ENCODE data around the gene NEUROD4.

NEUROD4 gene

GRCh38 chr12:55061024-55061423 lies 41.2 kb downstream of the NEUROD4 start:
- DNase-seq, result no peak

- DNase-seq, result no peak
These were observed 43.5 kb downstream of the NEUROD4 start for GRCh38 chr12:55063291-55063690.

DNA sequence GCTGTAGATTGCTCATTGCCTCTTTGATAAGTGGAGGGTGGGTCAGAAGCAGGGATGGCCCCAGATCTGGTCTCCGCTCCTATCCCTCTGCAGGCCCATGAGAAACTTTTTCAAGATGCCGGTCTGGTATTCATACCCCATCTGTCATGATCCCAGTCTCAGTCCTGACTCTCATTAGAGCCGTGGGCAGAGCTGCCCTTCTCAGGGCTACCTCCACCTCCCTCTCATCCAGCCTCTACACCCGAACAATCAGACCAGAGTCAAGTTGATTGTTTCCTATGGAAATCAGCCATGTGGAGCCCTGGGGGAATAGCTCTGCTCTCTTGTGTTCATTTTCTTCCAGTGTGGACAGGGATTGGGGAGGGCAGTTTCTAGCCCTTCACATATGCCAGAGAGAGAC lies 45.8 kb downstream of the NEUROD4 start:
- no peak for DNase-seq

GRCh38 chr12:55067701-55068100 lies 47.9 kb downstream of the NEUROD4 start:
- DNase-seq, result no peak

DNA sequence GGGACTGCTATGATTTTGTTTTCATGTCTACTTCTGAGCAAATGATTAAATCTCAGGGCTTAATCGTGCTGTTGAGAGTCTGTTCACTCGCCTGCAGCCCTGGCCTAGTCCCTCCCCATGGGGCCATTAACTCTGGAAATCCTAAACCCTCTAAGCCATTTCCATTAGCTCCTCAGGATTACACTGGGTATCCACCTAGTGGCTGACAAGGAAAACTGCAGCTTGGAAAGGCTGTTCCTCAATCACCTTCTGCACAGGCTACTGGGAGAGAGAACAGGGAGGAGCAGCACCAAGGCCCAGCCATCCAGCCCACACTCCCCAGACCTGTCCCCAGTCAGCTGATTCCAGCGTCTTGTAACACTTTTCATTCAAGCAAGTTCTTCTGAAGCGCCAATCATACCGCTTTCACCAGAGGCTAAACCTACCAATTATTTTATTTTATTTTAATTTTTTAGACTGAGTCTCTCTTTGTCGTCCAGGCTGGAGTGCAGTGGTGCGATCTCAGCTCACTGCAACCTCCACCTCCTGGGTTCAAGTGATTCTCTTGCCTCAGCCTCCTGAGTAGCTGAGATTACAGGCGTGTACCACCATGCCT lies 48.7 kb downstream of the NEUROD4 start:
- peak; percentile 28 for DNase-seq

- peak; percentile 81 for DNase-seq
These were observed 52.3 kb downstream of the NEUROD4 start for GRCh38 chr12:55072083-55072482.

DNA sequence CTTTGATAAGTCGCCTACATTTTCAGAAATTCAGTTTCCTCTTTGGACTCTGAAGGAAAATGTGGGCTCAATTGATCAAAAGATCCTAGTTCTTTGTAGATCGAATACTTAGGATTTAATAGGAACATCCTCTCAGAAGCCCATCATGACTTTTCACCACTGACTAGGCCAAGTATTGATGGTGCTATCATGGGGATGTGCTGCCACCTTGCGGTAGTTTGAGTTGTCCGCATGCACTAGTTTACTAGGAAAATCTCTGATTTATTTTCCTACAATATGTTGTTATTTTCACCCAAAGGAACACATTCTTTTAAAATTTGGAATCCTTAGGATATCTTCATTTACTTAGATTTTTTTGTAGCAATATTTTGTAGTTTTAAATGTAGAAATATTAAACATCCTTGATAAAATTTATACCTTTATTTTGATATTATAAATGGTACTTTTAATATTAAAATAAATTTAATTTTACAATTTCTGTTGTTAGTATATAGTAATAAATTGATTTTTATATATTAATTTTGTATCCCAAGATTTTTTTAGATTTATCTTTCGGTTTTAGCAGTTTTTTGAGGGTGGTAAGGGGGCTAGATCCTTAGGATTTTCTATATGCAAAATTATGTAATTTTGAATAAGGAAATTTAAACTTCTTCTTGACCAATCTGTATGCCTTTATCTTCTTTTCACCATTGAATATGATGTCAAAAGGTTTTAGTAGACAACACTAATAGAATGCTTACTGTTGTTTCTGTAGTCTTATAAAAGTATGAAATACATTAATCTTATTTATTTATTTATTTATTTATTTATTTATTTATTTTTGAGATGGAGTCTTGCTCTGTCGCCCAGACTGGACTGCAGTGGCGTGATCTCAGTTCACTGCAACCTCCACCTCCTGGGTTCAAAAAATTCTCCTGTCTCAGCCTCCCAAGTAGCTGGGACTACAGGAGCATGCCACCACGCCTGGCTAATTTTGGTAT lies 53.6 kb downstream of the NEUROD4 start:
- DNase-seq, result peak; percentile 77

DNA sequence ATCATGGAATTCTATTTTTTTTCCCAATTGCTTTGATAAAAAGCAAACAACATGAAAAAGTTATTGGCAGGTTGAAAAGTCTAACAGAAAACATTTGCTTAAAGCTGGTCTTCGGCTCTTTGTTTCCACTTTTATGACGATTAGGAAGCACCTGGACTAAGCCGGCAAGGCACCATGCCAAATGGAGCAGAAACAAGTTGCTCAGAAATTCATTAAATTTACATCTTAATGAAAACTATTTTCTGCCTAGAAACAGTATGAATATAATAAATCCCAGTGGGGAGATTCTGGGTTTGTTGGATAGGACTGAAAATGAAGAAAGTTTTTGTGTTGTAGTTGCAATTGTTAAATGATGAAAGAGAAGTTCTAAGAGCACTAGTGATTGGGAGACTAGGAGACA lies 55.0 kb downstream of the NEUROD4 start:
- no peak for DNase-seq
